Activated CD4-positive, alpha-beta T cell treated with anti-CD3 and anti-CD28 coated beads, Interleukin-2, Interleukin-4, amounts not matched to agents 100 ng/mL and 50 ng/mL, durations not matched to agents 16 hours and 8 hours (primary cell): ENCODE measurements around the gene BMP2K.
A peak's percentile ranks its signal among the peaks of the same experiment; 100 is the strongest.

ENCODE experiments used
- DNase-seq: peaks from one replicate; pipeline ENCODE4 v3.0.0-alpha.2; 2020; ENCODE audit warnings: low spot score

BMP2K gene

GRCh38 chr4:78776079-78776728 is at the start of gene BMP2K:
Gene BMP2K, plus strand, starts transcription at chr4:78776350. Its CDS starts 194 bp downstream, at chr4:78776544.
- peak; percentile 72 for DNase-seq

- no peak for DNase-seq
Measured at GRCh38 chr4:78726546-78726945, 49.6 kb upstream of the BMP2K start.

GRCh38 chr4:78732332-78733104 is 43.6 kb upstream of the BMP2K start:
- DNase-seq = no peak

GRCh38 chr4:78734441-78735162 is 41.5 kb upstream of the BMP2K start:
- no peak for DNase-seq

GRCh38 chr4:78735697-78736096 is 40.5 kb upstream of the BMP2K start:
- DNase-seq = no peak

GRCh38 chr4:78737035-78737434 is 39.1 kb upstream of the BMP2K start:
- no peak for DNase-seq

- DNase-seq = no peak
Measured at GRCh38 chr4:78737973-78738372, 38.2 kb upstream of the BMP2K start.

- no peak for DNase-seq
Measured at GRCh38 chr4:78742300-78742699, 33.9 kb upstream of the BMP2K start.

- no peak for DNase-seq
Measured at GRCh38 chr4:78747475-78747922, 28.7 kb upstream of the BMP2K start.

GRCh38 chr4:78748381-78748780 is 27.8 kb upstream of the BMP2K start:
- no peak for DNase-seq

- DNase-seq = no peak
Measured at GRCh38 chr4:78749258-78749971, 26.7 kb upstream of the BMP2K start.

GRCh38 chr4:78749972-78750727 is 26.0 kb upstream of the BMP2K start:
- no peak for DNase-seq

- DNase-seq = no peak
Measured at GRCh38 chr4:78753091-78753490, 23.1 kb upstream of the BMP2K start.

- no peak for DNase-seq
Measured at GRCh38 chr4:78754872-78755271, 21.3 kb upstream of the BMP2K start.

GRCh38 chr4:78756137-78756536 is 20.0 kb upstream of the BMP2K start:
- DNase-seq = no peak

- no peak for DNase-seq
Measured at GRCh38 chr4:78756776-78757175, 19.4 kb upstream of the BMP2K start.

- no peak for DNase-seq
Measured at GRCh38 chr4:78757574-78757973, 18.6 kb upstream of the BMP2K start.

GRCh38 chr4:78758085-78758484 is 18.1 kb upstream of the BMP2K start:
- no peak for DNase-seq

GRCh38 chr4:78762529-78762928 is 13.6 kb upstream of the BMP2K start:
- DNase-seq = no peak

GRCh38 chr4:78763251-78763650 is 12.9 kb upstream of the BMP2K start:
- no peak for DNase-seq

- DNase-seq = no peak
Measured at GRCh38 chr4:78763763-78764387, 12.3 kb upstream of the BMP2K start.
